SU-DHL-6 (cell line): Measurements from ENCODE around the gene SLC15A2.

Source experiments
- H2AFZ ChIP-seq: fragments of 200-600 bp; sonication (generic); 2 replicates; pipeline ENCODE4 v1.6.1; 2014; ENCODE audit warnings: low read depth, mild to moderate bottlenecking, moderate library complexity, mixed read lengths, antibody characterized with exemption, low read length; ENCODE audit not compliant: severe bottlenecking
- H3F3A ChIP-seq: fragments of 200-600 bp; shearing (Covaris generic); 2 replicates; pipeline ENCODE4 v1.6.0; 2016; ENCODE audit warnings: antibody characterized with exemption, mild to moderate bottlenecking; ENCODE audit not compliant: insufficient read depth
- H3K27ac ChIP-seq: fragments of 200-600 bp; sonication (generic); 2 replicates; pipeline ENCODE4 v1.5.1; 2016; ENCODE audit warnings: low read depth, mild to moderate bottlenecking, low read length, moderate library complexity, mixed read lengths
- H3K27me3 ChIP-seq: fragments of 200-600 bp; sonication (generic), shearing (Covaris generic); 2 replicates; pipeline ENCODE4 v1.6.0; 2014; ENCODE audit warnings: mild to moderate bottlenecking, low read length
- H3K36me3 ChIP-seq: fragments of 200-600 bp; sonication (generic); 2 replicates; pipeline ENCODE4 v1.6.1; 2014; ENCODE audit warnings: mild to moderate bottlenecking, low read length, mixed read lengths
- H3K4me2 ChIP-seq: fragments of 300-600, 200-600 bp; shearing (Covaris generic), sonication (generic); 2 replicates; pipeline ENCODE4 v1.6.0; 2014; ENCODE audit warnings: low read length, low read depth, mild to moderate bottlenecking; ENCODE audit not compliant: poor library complexity, severe bottlenecking
- H3K4me3 ChIP-seq: fragments of 200-600 bp; sonication (generic); 2 replicates; pipeline ENCODE4 v1.5.1; 2014; ENCODE audit warnings: antibody characterized with exemption, low read length, mild to moderate bottlenecking, mixed read lengths; ENCODE audit not compliant: insufficient read depth, poor library complexity, severe bottlenecking
- H3K79me2 ChIP-seq: fragments of 200-600 bp; sonication (generic); 2 replicates; pipeline ENCODE4 v1.6.1; 2014; ENCODE audit warnings: mild to moderate bottlenecking, low read length, moderate library complexity; ENCODE audit not compliant: insufficient read depth
- H3K9ac ChIP-seq: fragments of 200-600 bp; sonication (generic); 2 replicates; pipeline ENCODE4 v1.7.0; 2014; ENCODE audit warnings: mild to moderate bottlenecking, low read length
- H3K9me2 ChIP-seq: fragments of 200-600 bp; sonication (generic); replicated peaks from 2 replicates; pipeline ENCODE4 v1.6.1; 2014; ENCODE audit warnings: low read length; ENCODE audit not compliant: insufficient read depth
- H3K9me3 ChIP-seq: fragments of 200-600 bp; sonication (generic); 2 replicates; pipeline ENCODE4 v1.6.1; 2014; ENCODE audit warnings: low read length, mixed read lengths; ENCODE audit not compliant: insufficient read depth
- H4K20me1 ChIP-seq: fragments of 200-600 bp; sonication (generic); 2 replicates; pipeline ENCODE4 v1.6.1; 2014; ENCODE audit warnings: low read depth, mild to moderate bottlenecking, antibody characterized with exemption, low read length, moderate library complexity, mixed read lengths
- EZH2phosphoT487 ChIP-seq: fragments of 200-600 bp; sonication (generic), shearing (Covaris generic); conservative IDR thresholded peaks from 2 replicates; pipeline ENCODE4 v1.6.1; 2018; ENCODE audit warnings: mild to moderate bottlenecking, antibody characterized with exemption, low read length, moderate library complexity, mixed read lengths
- TF ChIP-seq, protein P1 (sequence below): fragments of 200-600 bp; sonication (generic); IDR thresholded peaks from one replicate; pipeline ENCODE4 v1.5.1; 2017; ENCODE audit warnings: antibody characterized with exemption, mild to moderate bottlenecking, low read length, moderate library complexity; ENCODE audit not compliant: insufficient read depth, poor library complexity, severe bottlenecking

The SLC15A2 gene

DNA sequence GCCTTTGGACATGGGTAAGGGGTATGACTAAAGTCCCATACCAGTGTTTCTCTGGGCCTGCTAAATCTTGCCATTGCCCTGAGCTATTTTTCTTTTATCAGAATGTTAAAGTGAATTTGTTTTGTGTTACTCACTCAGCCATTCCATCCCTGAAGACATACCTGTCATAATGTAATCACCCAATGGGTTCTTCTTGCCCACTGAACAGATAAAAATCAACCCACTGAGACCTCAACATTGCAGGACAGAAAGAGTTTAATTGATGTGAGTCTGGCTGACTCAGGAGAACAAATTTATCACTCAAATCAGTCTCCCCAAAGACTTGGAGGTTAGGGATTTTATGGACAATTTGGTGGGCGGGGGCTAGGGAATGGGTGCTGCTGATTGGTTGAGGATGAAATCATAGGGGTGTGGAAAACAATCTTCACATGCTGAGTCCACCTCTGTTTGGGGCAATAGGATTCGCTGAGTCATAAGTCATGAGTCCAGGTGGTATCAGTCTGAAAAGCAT is 80.5 kb downstream of the SLC15A2 start:
- peaks cover under 1% of the 10 kb centered on the region; the same call in 1 of the 2 replicates for H3F3A ChIP-seq
- H3K79me2 ChIP-seq = no peaks in the 10 kb centered on the region
- no peak for TF ChIP-seq EZH2phosphoT487
- TF ChIP-seq, protein P1, sequence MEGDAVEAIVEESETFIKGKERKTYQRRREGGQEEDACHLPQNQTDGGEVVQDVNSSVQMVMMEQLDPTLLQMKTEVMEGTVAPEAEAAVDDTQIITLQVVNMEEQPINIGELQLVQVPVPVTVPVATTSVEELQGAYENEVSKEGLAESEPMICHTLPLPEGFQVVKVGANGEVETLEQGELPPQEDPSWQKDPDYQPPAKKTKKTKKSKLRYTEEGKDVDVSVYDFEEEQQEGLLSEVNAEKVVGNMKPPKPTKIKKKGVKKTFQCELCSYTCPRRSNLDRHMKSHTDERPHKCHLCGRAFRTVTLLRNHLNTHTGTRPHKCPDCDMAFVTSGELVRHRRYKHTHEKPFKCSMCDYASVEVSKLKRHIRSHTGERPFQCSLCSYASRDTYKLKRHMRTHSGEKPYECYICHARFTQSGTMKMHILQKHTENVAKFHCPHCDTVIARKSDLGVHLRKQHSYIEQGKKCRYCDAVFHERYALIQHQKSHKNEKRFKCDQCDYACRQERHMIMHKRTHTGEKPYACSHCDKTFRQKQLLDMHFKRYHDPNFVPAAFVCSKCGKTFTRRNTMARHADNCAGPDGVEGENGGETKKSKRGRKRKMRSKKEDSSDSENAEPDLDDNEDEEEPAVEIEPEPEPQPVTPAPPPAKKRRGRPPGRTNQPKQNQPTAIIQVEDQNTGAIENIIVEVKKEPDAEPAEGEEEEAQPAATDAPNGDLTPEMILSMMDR = no peak
- H4K20me1 ChIP-seq = no peaks in the 10 kb centered on the region
- no peak overlapping the region for H2AFZ ChIP-seq
- H3K9me3 ChIP-seq = peaks cover 7% of the 10 kb centered on the region; the same call in 1 of the 2 replicates
- H3K9ac ChIP-seq = no peak overlapping the region
- H3K27me3 ChIP-seq = no peaks in the 10 kb centered on the region
- no peak overlapping the region for H3K27ac ChIP-seq
- H3K4me3 ChIP-seq = no peak overlapping the region
- no peaks in the 10 kb centered on the region for H3K9me2 ChIP-seq
- peaks cover 4% of the 10 kb centered on the region; the same call in 1 of the 2 replicates for H3K36me3 ChIP-seq
- no peak overlapping the region for H3K4me2 ChIP-seq

GRCh38 chr3:121975702-121976302 is 81.6 kb downstream of the SLC15A2 start:
- Histone ChIP-seq H3F3A (peaks cover 6% of the 10 kb centered on the region; the same call in 1 of the 2 replicates), H3K4me3 (no peak overlapping the region), H3K9me2 (no peaks in the 10 kb centered on the region), H3K36me3 (peaks cover 4% of the 10 kb centered on the region; the same call in 1 of the 2 replicates), H3K4me2 (no peak overlapping the region), H3K9ac (no peak overlapping the region), H4K20me1 (no peaks in the 10 kb centered on the region), H3K27me3 (no peaks in the 10 kb centered on the region), H3K9me3 (peaks cover 7% of the 10 kb centered on the region; the same call in 1 of the 2 replicates), H3K79me2 (no peaks in the 10 kb centered on the region), H2AFZ (no peak overlapping the region), H3K27ac (no peak overlapping the region)
- TF ChIP-seq EZH2phosphoT487 = no peak
- TF ChIP-seq, protein P1 = no peak

- no peaks in the 10 kb centered on the region for H3K9me2 ChIP-seq
- H3K4me3 ChIP-seq = no peak overlapping the region
- no peak overlapping the region for H3K27ac ChIP-seq
- no peaks in the 10 kb centered on the region for H3K27me3 ChIP-seq
- H3K9me3 ChIP-seq = peaks cover 7% of the 10 kb centered on the region; the same call in 1 of the 2 replicates
- no peak overlapping the region for H3K4me2 ChIP-seq
- no peak overlapping the region for H2AFZ ChIP-seq
- peaks cover 4% of the 10 kb centered on the region; the same call in 1 of the 2 replicates for H3K36me3 ChIP-seq
- no peaks in the 10 kb centered on the region for H3K79me2 ChIP-seq
- no peak overlapping the region for H3K9ac ChIP-seq
- H3F3A ChIP-seq = peaks cover 6% of the 10 kb centered on the region; the same call in 1 of the 2 replicates
- TF ChIP-seq, protein P1 = no peak
- no peak for TF ChIP-seq EZH2phosphoT487
- H4K20me1 ChIP-seq = no peaks in the 10 kb centered on the region
Observed at GRCh38 chr3:121976727-121977126, 82.5 kb downstream of the SLC15A2 start.
